HEK293 (cell line): Measurements from ENCODE around the gene PACS2.
A peak's percentile ranks its signal among the peaks of the same experiment; 100 is the strongest.

Experiments used
- GLIS2 ChIP-seq: fragments of 450-650 bp; formaldehyde crosslinking; IDR thresholded peaks from 2 replicates; pipeline ENCODE4 v1.5.1; 2016; ENCODE audit warnings: missing biosample characterization, missing genetic modification characterization
- KLF7 ChIP-seq: fragments of 450-650 bp; formaldehyde crosslinking; IDR thresholded peaks from 2 replicates; pipeline ENCODE4 v1.5.1; 2016; ENCODE audit warnings: missing biosample characterization, missing genetic modification characterization, borderline replicate concordance
- PRDM1 ChIP-seq: fragments of 450-650 bp; formaldehyde crosslinking; IDR thresholded peaks from 2 replicates; pipeline ENCODE4; 2016; ENCODE audit warnings: missing biosample characterization, missing genetic modification characterization
- PRDM4 ChIP-seq: fragments of 450-650 bp; formaldehyde crosslinking; IDR thresholded peaks from 2 replicates; pipeline ENCODE4 v1.5.1; 2017; ENCODE audit warnings: missing biosample characterization, missing genetic modification characterization
- WT1 ChIP-seq: fragments of 450-650 bp; formaldehyde crosslinking; IDR thresholded peaks from 2 replicates; pipeline ENCODE4 v1.5.1; 2016; ENCODE audit warnings: missing biosample characterization, missing genetic modification characterization
- ZBTB11 ChIP-seq: fragments of 450-650 bp; formaldehyde crosslinking; conservative IDR thresholded peaks from 2 replicates; pipeline ENCODE4 v1.5.1; 2016; ENCODE audit warnings: low read depth, missing biosample characterization, missing genetic modification characterization
- ZBTB26 ChIP-seq: fragments of 450-650 bp; formaldehyde crosslinking; optimal IDR thresholded peaks from 2 replicates; pipeline ENCODE3; 2016; ENCODE audit warnings: missing biosample characterization, mild to moderate bottlenecking, missing genetic modification characterization
- ZBTB7A ChIP-seq: fragments of 450-650 bp; formaldehyde crosslinking; IDR thresholded peaks from 2 replicates; pipeline ENCODE4 v1.5.1; 2016; ENCODE audit warnings: low read depth, missing biosample characterization, missing genetic modification characterization
- ZFHX2 ChIP-seq: fragments of 450-650 bp; formaldehyde crosslinking; conservative IDR thresholded peaks from 2 replicates; pipeline ENCODE4 v1.5.1; 2016; ENCODE audit warnings: missing biosample characterization, missing genetic modification characterization
- ZNF221 ChIP-seq: fragments of 450-650 bp; formaldehyde crosslinking; IDR thresholded peaks from 2 replicates; pipeline ENCODE4 v1.5.1; 2017; ENCODE audit warnings: missing biosample characterization, missing genetic modification characterization, borderline replicate concordance
- ZNF341 ChIP-seq: fragments of 450-650 bp; formaldehyde crosslinking; IDR thresholded peaks from 2 replicates; pipeline ENCODE4; 2016; ENCODE audit warnings: low read depth, missing biosample characterization, missing genetic modification characterization
- ZNF426 ChIP-seq: fragments of 450-650 bp; formaldehyde crosslinking; IDR thresholded peaks from 2 replicates; pipeline ENCODE4 v1.5.1; 2017; ENCODE audit warnings: missing biosample characterization, missing genetic modification characterization, mild to moderate bottlenecking, inconsistent platforms, moderate library complexity
- ZNF513 ChIP-seq: fragments of 450-650 bp; IDR thresholded peaks from 2 replicates; pipeline ENCODE4 v1.5.1; 2018; ENCODE audit warnings: missing biosample characterization, missing genetic modification characterization
- ZNF610 ChIP-seq: fragments of 450-650 bp; formaldehyde crosslinking; IDR thresholded peaks from 2 replicates; pipeline ENCODE4 v1.5.1; 2016; ENCODE audit warnings: missing biosample characterization, missing genetic modification characterization, borderline replicate concordance
- ZNF626 ChIP-seq: fragments of 450-650 bp; sonication (Bioruptor Pico); formaldehyde crosslinking; IDR thresholded peaks from 2 replicates; pipeline ENCODE4 v1.5.1; 2018; ENCODE audit warnings: missing biosample characterization, missing genetic modification characterization, inconsistent platforms
- ZNF658 ChIP-seq: fragments of 450-650 bp; formaldehyde crosslinking; IDR thresholded peaks from 2 replicates; pipeline ENCODE4; 2016; ENCODE audit warnings: missing biosample characterization, missing genetic modification characterization
- ZNF704 ChIP-seq: fragments of 450-650 bp; formaldehyde crosslinking; IDR thresholded peaks from 2 replicates; pipeline ENCODE4 v1.5.1; 2016; ENCODE audit warnings: missing biosample characterization, missing genetic modification characterization
- ZNF843 ChIP-seq: fragments of 450-650 bp; formaldehyde crosslinking; IDR thresholded peaks from 2 replicates; pipeline ENCODE4 v1.5.1; 2016; ENCODE audit warnings: missing biosample characterization, missing genetic modification characterization
- ZSCAN4 ChIP-seq: fragments of 450-650 bp; formaldehyde crosslinking; IDR thresholded peaks from 2 replicates; pipeline ENCODE4 v1.5.1; 2017; ENCODE audit warnings: missing biosample characterization, missing genetic modification characterization

The PACS2 gene

GRCh38 chr14:105419195-105420091 is 104.9 kb downstream of the PACS2 start, which contains the start of gene MTA1 (continued):
- TF ChIP-seq ZBTB11 (no peak), ZNF341 (peak; percentile 76), ZNF658 (tag by site-specific recombination) (no peak), ZBTB26 (tag by site-specific recombination) (peak; percentile 49), WT1 (tag by site-specific recombination) (no peak), GLIS2 (tag by site-specific recombination) (peak; percentile 87), ZNF610 (tag by site-specific recombination) (no peak), ZBTB7A (tag by site-specific recombination) (no peak), ZFHX2 (peak; percentile 31), ZNF221 (tag by site-specific recombination) (no peak), ZNF426 (no peak), ZNF704 (no peak), ZNF626 (tag by site-specific recombination) (no peak), ZSCAN4 (tag by site-specific recombination) (no peak), KLF7 (tag by site-specific recombination) (0 out of 2 replicates have a peak, but pooled peaks have one; percentile 45), PRDM4 (tag by site-specific recombination) (no peak), ZNF843 (tag by site-specific recombination) (no peak), ZNF513 (tag by site-specific recombination) (no peak; the same call in 1 of the 2 replicates), PRDM1 (tag by site-specific recombination) (no peak)
